Activated T-helper 1 cell treated with Interleukin-2 at 50 U/mL for 16 hours (primary cell): ENCODE data around the gene DEFB131B.
"Not testable (repeated sequence)": the region's sequence is repeated elsewhere in the genome, so short reads cannot be mapped to it uniquely, and the experiment has no call there.

Experiments
- DNase-seq: peaks from one replicate; pipeline ENCODE4 v3.0.0-alpha.2; 2020; ENCODE audit warnings: low read depth

Gene DEFB131B

GRCh38 chr11:71878059-71878458, at the start of gene DEFB131B:
Gene DEFB131B (plus strand): TSS chr11:71878453. CDS start chr11:71878453, 0 bp downstream.
- not testable (repeated sequence) for DNase-seq

GRCh38 chr11:71829247-71829646, 49.0 kb upstream of the DEFB131B start:
- DNase-seq, result not testable (repeated sequence)

GRCh38 chr11:71829686-71830085, 48.6 kb upstream of the DEFB131B start:
- not testable (repeated sequence) for DNase-seq

- DNase-seq, result not testable (repeated sequence)
Measured at GRCh38 chr11:71832811-71833210, 45.4 kb upstream of the DEFB131B start, which contains the start of gene DEFB108B. Gene DEFB108B (plus strand): TSS chr11:71833200. CDS start chr11:71833200, 0 bp downstream.

- not testable (repeated sequence) for DNase-seq
Measured at GRCh38 chr11:71842720-71843119, 35.5 kb upstream of the DEFB131B start.

GRCh38 chr11:71843355-71843754, 34.9 kb upstream of the DEFB131B start:
- not testable (repeated sequence) for DNase-seq

GRCh38 chr11:71843858-71844257, 34.4 kb upstream of the DEFB131B start:
- DNase-seq, result no peak

- not testable (repeated sequence) for DNase-seq
Measured at GRCh38 chr11:71853895-71854294, 24.4 kb upstream of the DEFB131B start.

GRCh38 chr11:71855880-71856279, 22.4 kb upstream of the DEFB131B start:
- not testable (repeated sequence) for DNase-seq

- not testable (repeated sequence) for DNase-seq
Measured at GRCh38 chr11:71860835-71861234, 17.4 kb upstream of the DEFB131B start.

GRCh38 chr11:71863978-71864627, 14.2 kb upstream of the DEFB131B start:
- DNase-seq, result not testable (repeated sequence)

- DNase-seq, result not testable (repeated sequence)
Measured at GRCh38 chr11:71867209-71867608, 11.0 kb upstream of the DEFB131B start.

GRCh38 chr11:71869931-71870330, 8.3 kb upstream of the DEFB131B start:
- not testable (repeated sequence) for DNase-seq

GRCh38 chr11:71870661-71871060, 7.6 kb upstream of the DEFB131B start:
- DNase-seq, result not testable (repeated sequence)

- not testable (repeated sequence) for DNase-seq
Measured at GRCh38 chr11:71876262-71876661, 2.0 kb upstream of the DEFB131B start.

- not testable (repeated sequence) for DNase-seq
Measured at GRCh38 chr11:71885806-71886205, 7.6 kb downstream of the DEFB131B start.

- DNase-seq, result not testable (repeated sequence)
Measured at GRCh38 chr11:71888335-71889010, 10.2 kb downstream of the DEFB131B start.

GRCh38 chr11:71889181-71889872, 11.1 kb downstream of the DEFB131B start:
- DNase-seq, result not testable (repeated sequence)

GRCh38 chr11:71895961-71896360, 17.7 kb downstream of the DEFB131B start:
- DNase-seq, result no peak

- not testable (repeated sequence) for DNase-seq
Measured at GRCh38 chr11:71901137-71901536, 22.9 kb downstream of the DEFB131B start.

- DNase-seq, result no peak
Measured at GRCh38 chr11:71908218-71908617, 30.0 kb downstream of the DEFB131B start.

GRCh38 chr11:71910775-71911174, 32.5 kb downstream of the DEFB131B start:
- not testable (repeated sequence) for DNase-seq
